ENCODE data around the gene GRIN2C. TPM values are rescaled to one million over a fixed set of nuclear protein-coding genes. Genes with fewer than 3 reads are reported as not detected.

The GRIN2C gene
- total RNA-seq, 6 donors from 2014 or later = 0.17 TPM; not detected in 5

DNA sequence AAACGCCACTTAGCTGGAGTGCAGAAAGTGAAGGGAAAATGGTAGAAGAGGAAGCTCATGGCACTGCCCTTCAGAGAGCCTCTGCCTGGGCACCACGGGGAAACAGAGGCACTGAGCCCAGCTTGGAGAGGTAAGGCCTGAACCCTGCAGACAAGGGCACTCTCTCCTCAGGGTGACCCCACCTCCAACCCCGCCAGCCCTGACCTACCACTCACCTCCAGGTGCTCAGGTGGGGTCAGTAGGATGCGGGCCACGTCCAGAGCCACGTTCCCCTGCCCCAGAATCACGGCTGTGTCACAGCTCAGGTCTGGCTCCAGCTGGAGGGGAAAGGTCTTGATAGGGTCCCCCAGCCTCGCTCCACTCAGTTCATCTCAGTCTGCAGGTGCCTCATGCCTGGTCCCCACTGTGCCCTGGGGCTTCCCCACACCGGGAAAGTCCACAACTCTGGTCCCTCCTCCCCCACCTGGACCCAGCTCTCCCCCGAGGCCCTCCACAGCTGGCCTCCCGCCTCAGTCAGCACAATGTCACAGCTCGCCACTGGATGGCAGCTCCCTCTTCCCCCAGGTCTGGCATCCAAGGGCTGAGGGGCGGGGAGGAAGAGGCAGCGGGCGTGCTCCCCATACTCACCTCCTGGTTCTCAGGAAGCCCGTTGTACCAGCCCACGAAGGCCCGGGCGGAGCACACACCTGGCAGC is 6.0 kb upstream of the GRIN2C start:
- Histone ChIP-seq H3K9me3 (no peaks in the 10 kb centered on the region), H3K4me3 (no peak overlapping the region), H3K4me1 (peaks cover 13 to 25% (median 18%) of the 10 kb centered on the region in 4 donors), H3K36me3 (no peaks in the 10 kb centered on the region), H3K27ac (no peak overlapping the region), H3K27me3 (peaks cover 0 to 17% (median 9%) of the 10 kb centered on the region in 4 donors)
- TF ChIP-seq POLR2A (IDR thresholded peaks at IDR 0.05) (no peak), POLR2AphosphoS5 (IDR thresholded peaks at IDR 0.05) (no peak), EP300 (IDR thresholded peaks at IDR 0.05) (no peak)
- TF ChIP-seq, protein P1, sequence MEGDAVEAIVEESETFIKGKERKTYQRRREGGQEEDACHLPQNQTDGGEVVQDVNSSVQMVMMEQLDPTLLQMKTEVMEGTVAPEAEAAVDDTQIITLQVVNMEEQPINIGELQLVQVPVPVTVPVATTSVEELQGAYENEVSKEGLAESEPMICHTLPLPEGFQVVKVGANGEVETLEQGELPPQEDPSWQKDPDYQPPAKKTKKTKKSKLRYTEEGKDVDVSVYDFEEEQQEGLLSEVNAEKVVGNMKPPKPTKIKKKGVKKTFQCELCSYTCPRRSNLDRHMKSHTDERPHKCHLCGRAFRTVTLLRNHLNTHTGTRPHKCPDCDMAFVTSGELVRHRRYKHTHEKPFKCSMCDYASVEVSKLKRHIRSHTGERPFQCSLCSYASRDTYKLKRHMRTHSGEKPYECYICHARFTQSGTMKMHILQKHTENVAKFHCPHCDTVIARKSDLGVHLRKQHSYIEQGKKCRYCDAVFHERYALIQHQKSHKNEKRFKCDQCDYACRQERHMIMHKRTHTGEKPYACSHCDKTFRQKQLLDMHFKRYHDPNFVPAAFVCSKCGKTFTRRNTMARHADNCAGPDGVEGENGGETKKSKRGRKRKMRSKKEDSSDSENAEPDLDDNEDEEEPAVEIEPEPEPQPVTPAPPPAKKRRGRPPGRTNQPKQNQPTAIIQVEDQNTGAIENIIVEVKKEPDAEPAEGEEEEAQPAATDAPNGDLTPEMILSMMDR (IDR thresholded peaks at IDR 0.05) = no peak
- ATAC-seq (ENCODE audit: low FRiP score in 2 of 2) = no peak
- WGBS, 2 donors = 79 to 81% methylated on average over 7 to 19 of the region's 19 CpGs
- DNase-seq = no peak

GRCh38 chr17:74864866-74865395 is 5.2 kb upstream of the GRIN2C start:
- TF ChIP-seq, protein P1 (IDR thresholded peaks at IDR 0.05) = peak; percentile 95 to 97 (median 96)
- no peak for TF ChIP-seq POLR2AphosphoS5 (IDR thresholded peaks at IDR 0.05)
- no peak overlapping the region for H3K4me3 ChIP-seq
- peaks cover 0 to 24% (median 16%) of the 10 kb centered on the region in 4 donors for H3K27me3 ChIP-seq
- H3K36me3 ChIP-seq = no peaks in the 10 kb centered on the region
- WGBS, 2 donors = 27 to 43% methylated on average over 5 to 11 of the region's 11 CpGs
- no peak overlapping the region for H3K27ac ChIP-seq
- DNase-seq = peak in 1 of 2 donors; percentile 76
- no peaks in the 10 kb centered on the region for H3K9me3 ChIP-seq
- peak; percentile 71 to 76 for ATAC-seq (ENCODE audit: low FRiP score in 2 of 2)
- peaks cover 20 to 31% (median 25%) of the 10 kb centered on the region in 4 donors for H3K4me1 ChIP-seq

- Histone ChIP-seq H3K27ac (no peak overlapping the region), H3K9me3 (no peaks in the 10 kb centered on the region), H3K36me3 (no peaks in the 10 kb centered on the region), H3K4me3 (no peak overlapping the region), H3K4me1 (peaks cover 26 to 36% (median 30%) of the 10 kb centered on the region in 4 donors), H3K27me3 (peaks cover 2 to 29% (median 21%) of the 10 kb centered on the region in 4 donors)
- no peak for ATAC-seq (ENCODE audit: low FRiP score in 2 of 2)
- TF ChIP-seq EP300 (IDR thresholded peaks at IDR 0.05) (no peak), POLR2AphosphoS5 (IDR thresholded peaks at IDR 0.05) (no peak), POLR2A (IDR thresholded peaks at IDR 0.05) (no peak)
- TF ChIP-seq, protein P1 (IDR thresholded peaks at IDR 0.05) = no peak
- DNase-seq = no peak
- WGBS, 2 donors = 94 to 98% methylated on average over 5 to 12 of the region's 15 CpGs
These were observed 4.7 kb upstream of the GRIN2C start for GRCh38 chr17:74864297-74864865.

DNA sequence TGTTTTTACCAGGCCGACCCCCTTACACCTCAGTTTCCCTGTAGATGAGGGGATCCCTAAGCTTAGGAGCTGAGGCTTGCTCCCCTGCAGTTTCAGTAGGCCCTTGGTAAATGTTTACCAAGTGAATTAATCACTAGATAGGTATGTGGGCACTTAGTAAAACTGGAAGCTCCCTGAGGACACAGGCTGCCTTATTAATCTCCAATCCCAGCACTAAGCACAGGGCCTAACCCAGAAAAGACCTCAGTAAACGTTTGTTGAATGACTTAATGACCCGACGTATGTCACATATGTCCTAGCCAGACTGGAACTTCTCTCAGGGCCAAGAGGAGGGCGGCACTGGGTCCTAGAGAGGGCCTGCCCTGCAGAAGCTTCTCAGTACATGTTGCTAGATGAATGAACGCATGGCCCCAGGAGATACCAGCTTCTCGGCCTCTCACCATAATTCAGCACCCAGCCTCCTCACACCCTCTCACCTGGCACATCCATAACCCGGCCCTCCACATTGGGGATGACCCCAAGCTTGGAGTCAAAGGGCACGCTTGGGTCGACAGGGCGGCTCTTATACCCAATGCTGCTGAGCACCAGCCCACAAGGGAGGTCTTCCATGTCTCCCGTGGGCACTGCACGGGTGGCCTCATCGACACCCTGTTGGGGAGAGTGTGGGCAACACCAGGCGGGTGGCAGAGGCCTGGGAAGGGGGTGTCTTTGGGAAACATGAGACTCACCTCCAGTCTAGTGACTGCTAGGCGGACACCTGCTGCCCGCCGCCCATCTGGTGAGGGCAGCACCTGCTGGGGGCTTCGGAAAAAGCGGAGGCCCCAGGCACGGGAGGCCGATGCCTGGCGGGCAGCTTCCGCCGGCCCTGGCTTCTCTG is 4.0 kb upstream of the GRIN2C start:
- TF ChIP-seq, protein P1 (IDR thresholded peaks at IDR 0.05) = no peak
- TF ChIP-seq POLR2A (IDR thresholded peaks at IDR 0.05) (no peak), EP300 (IDR thresholded peaks at IDR 0.05) (no peak), POLR2AphosphoS5 (IDR thresholded peaks at IDR 0.05) (no peak)
- H3K27me3 ChIP-seq = peaks cover 2 to 37% (median 28%) of the 10 kb centered on the region in 4 donors
- no peaks in the 10 kb centered on the region for H3K36me3 ChIP-seq
- ATAC-seq (ENCODE audit: low FRiP score in 2 of 2) (no peak), DNase-seq (no peak)
- no peak overlapping the region for H3K27ac ChIP-seq
- H3K4me1 ChIP-seq = peaks cover 26 to 35% (median 32%) of the 10 kb centered on the region in 4 donors
- no peaks in the 10 kb centered on the region for H3K9me3 ChIP-seq
- 91% methylated on average over 18 to 25 of the region's 25 CpGs for WGBS, 2 donors
- no peak overlapping the region for H3K4me3 ChIP-seq

Data from upper lobe of left lung (tissue), 6 donors.